ENCODE data around the gene OSM. TPM values are rescaled to one million over a fixed set of nuclear protein-coding genes. Genes with fewer than 3 reads are reported as not detected.

Gene OSM
- total and polyA plus RNA-seq, 2 experiments from 2014 or later, result not detected

DNA sequence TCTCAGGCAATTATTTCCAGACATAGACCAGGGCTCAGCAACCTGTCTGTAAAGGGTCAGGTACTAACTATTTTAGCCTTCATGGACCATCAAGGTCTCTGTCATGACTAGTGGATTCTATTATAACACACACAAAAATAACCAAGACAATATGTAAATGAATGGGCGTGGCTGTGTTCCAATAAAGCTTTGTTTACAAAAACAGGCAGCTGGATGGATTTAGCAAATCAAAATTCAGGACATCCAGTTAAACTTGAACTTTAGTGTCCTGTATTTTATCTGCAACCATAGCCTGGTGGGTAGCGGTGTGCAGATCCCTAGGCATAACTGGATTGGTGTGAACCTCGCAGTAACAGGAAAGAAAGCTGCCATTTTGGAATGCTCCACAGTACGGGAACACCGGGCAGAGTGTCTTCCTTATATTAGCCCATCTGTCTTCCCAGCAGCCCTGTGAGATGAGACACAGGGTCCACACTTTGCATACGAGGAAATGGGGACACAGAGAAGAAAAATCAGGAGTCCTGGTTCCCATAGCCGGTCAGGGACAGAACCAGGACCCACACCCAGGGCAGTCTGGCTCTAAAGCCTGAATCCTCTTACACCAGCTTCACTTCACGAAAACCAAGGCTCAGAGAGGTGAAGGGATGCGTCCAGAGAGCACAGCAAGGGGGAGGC, 35.7 kb downstream of the OSM start:
- H3K27ac ChIP-seq (ENCODE audit: low read depth), result no peak overlapping the region
- H3K9me2 ChIP-seq (ENCODE audit: insufficient read depth), result no peaks in the 10 kb centered on the region
- Mint-ChIP-seq H3K4me3 (no peak overlapping the region), H3K27ac (no peak overlapping the region), H3K9me3 (no peaks in the 10 kb centered on the region; the same call in 2 of the 3 replicates), H3K36me3 (ENCODE audit: low read depth) (no peaks in the 10 kb centered on the region), H3K27me3 (ENCODE audit: insufficient read depth, low read depth, poor library complexity) (no peaks in the 10 kb centered on the region), H3K4me1 (peaks cover 22% of the 10 kb centered on the region)
- H3K36me3 ChIP-seq (ENCODE audit: insufficient read depth), result no peaks in the 10 kb centered on the region
- H3K4me3 ChIP-seq, result no peak overlapping the region
- no peak overlapping the region for H3K4me2 ChIP-seq
- no peak for ATAC-seq
- peak overlapping the region; percentile 63; the same call in 1 of the 2 replicates for H2AFZ ChIP-seq
- DNase-seq (ENCODE audit: low spot score), result no peak
- no peaks in the 10 kb centered on the region for H3K27me3 ChIP-seq (ENCODE audit: insufficient read depth)
- no peaks in the 10 kb centered on the region for H3K79me2 ChIP-seq (replicated peaks; ENCODE audit: insufficient read depth)
- H4K20me1 ChIP-seq (replicated peaks; ENCODE audit: insufficient read depth), result no peaks in the 10 kb centered on the region
- H3F3A ChIP-seq (replicated peaks; ENCODE audit: low read depth), result no peaks in the 10 kb centered on the region
- TF ChIP-seq ZNF114 (CRISPR knock-in tag; IDR thresholded peaks at IDR 0.05) (no peak), CREB1 (CRISPR knock-in tag; IDR thresholded peaks at IDR 0.05; ENCODE audit: low read depth) (no peak), ETS1 (IDR thresholded peaks at IDR 0.05) (no peak), ZNF331 (CRISPR knock-in tag; IDR thresholded peaks at IDR 0.05; ENCODE audit: low read depth) (no peak), NANOG (IDR thresholded peaks at IDR 0.05; ENCODE audit: borderline replicate concordance) (no peak), ZNF462 (CRISPR knock-in tag; IDR thresholded peaks at IDR 0.05) (no peak), JUNB (IDR thresholded peaks at IDR 0.05; ENCODE audit: unreplicated experiment) (no peak), POLR2AphosphoS5 (IDR thresholded peaks at IDR 0.05; ENCODE audit: low read depth) (no peak)
- TF ChIP-seq, protein P1, sequence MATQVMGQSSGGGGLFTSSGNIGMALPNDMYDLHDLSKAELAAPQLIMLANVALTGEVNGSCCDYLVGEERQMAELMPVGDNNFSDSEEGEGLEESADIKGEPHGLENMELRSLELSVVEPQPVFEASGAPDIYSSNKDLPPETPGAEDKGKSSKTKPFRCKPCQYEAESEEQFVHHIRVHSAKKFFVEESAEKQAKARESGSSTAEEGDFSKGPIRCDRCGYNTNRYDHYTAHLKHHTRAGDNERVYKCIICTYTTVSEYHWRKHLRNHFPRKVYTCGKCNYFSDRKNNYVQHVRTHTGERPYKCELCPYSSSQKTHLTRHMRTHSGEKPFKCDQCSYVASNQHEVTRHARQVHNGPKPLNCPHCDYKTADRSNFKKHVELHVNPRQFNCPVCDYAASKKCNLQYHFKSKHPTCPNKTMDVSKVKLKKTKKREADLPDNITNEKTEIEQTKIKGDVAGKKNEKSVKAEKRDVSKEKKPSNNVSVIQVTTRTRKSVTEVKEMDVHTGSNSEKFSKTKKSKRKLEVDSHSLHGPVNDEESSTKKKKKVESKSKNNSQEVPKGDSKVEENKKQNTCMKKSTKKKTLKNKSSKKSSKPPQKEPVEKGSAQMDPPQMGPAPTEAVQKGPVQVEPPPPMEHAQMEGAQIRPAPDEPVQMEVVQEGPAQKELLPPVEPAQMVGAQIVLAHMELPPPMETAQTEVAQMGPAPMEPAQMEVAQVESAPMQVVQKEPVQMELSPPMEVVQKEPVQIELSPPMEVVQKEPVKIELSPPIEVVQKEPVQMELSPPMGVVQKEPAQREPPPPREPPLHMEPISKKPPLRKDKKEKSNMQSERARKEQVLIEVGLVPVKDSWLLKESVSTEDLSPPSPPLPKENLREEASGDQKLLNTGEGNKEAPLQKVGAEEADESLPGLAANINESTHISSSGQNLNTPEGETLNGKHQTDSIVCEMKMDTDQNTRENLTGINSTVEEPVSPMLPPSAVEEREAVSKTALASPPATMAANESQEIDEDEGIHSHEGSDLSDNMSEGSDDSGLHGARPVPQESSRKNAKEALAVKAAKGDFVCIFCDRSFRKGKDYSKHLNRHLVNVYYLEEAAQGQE (IDR thresholded peaks at IDR 0.05; ENCODE audit: unreplicated experiment), result no peak
- H3K4me1 ChIP-seq (ENCODE audit: insufficient read depth), result peaks cover 31% of the 10 kb centered on the region

Measured in GM23338 (cell line).